Prostate gland (tissue), 2 donors: ENCODE results near the gene KMT2C.

ENCODE experiments used
- CTCF ChIP-seq, 4 experiments: fragments of 200-600 bp in 2 of 4; fragments of 450-650 bp in 2 of 4; sonication (generic) in 2 of 4; IDR thresholded peaks; 1 replicate in 3 of 4; 2 replicates in 1 of 4; pipeline ENCODE4 v1.5.1; 2016 to 2019; ENCODE audit warnings: antibody characterized with exemption in 4 of 4, mild to moderate bottlenecking in 2 of 4, moderate library complexity in 2 of 4
- POLR2A ChIP-seq: fragments of 450-650 bp; IDR thresholded peaks from one replicate; pipeline ENCODE4 v1.6.1; 2016; ENCODE audit warnings: antibody characterized with exemption, mild to moderate bottlenecking
- POLR2AphosphoS5 ChIP-seq: sonication (generic); formaldehyde crosslinking; IDR thresholded peaks from one replicate; pipeline ENCODE4 v1.6.1; 2017; ENCODE audit warnings: antibody characterized with exemption

GRCh38 chr7:152479595-152479994, 43.8 kb upstream of the KMT2C start:
- no peak for TF ChIP-seq POLR2A
- no peak for TF ChIP-seq CTCF (IDR thresholded peaks at IDR 0.05)
- no peak for TF ChIP-seq POLR2AphosphoS5
